BLaER1 treated with 17β-estradiol and CSF1 and Interleukin-3, amounts not matched to agents 10 nM and 100 nM (cell line): Measurements from ENCODE around the gene FHOD3.

Experiments used
- H3K27ac ChIP-seq, 11 experiments: shearing (Covaris generic); formaldehyde crosslinking; 2 replicates each; pipeline ENCODE4 v1.8.1; 2022
- H3K27me3 ChIP-seq, 11 experiments: shearing (Covaris generic); formaldehyde crosslinking; 2 replicates each; pipeline ENCODE4 v1.8.1; 2022
- H3K36me3 ChIP-seq, 11 experiments: shearing (Covaris generic); formaldehyde crosslinking; 2 replicates each; pipeline ENCODE4 v1.8.1; 2022
- H3K4me1 ChIP-seq, 10 experiments: shearing (Covaris generic); formaldehyde crosslinking; 2 replicates each; pipeline ENCODE4 v1.8.1; 2022
- H3K4me2 ChIP-seq, 11 experiments: shearing (Covaris generic); formaldehyde crosslinking; 2 replicates each; pipeline ENCODE4 v1.8.1; 2022
- H3K4me3 ChIP-seq, 10 experiments: shearing (Covaris generic); formaldehyde crosslinking; 2 replicates each; pipeline ENCODE4 v1.8.1; 2022
- H3K9ac ChIP-seq, 11 experiments: shearing (Covaris generic); formaldehyde crosslinking; 2 replicates each; pipeline ENCODE4 v1.8.1; 2022
- H3K9me3 ChIP-seq, 11 experiments: shearing (Covaris generic); formaldehyde crosslinking; replicated peaks in 1 of 11; 2 replicates each; pipeline ENCODE4 v1.8.1; 2022
- H4K20me1 ChIP-seq, 11 experiments: shearing (Covaris generic); formaldehyde crosslinking; 2 replicates each; pipeline ENCODE4 v1.8.1; 2022
- Cebpa-rat ChIP-seq, 11 experiments: shearing (Covaris generic); IDR thresholded peaks; 2 replicates each; pipeline ENCODE4 v1.8.1; 2022

The FHOD3 gene

GRCh38 chr18:36826556-36826955, 529.0 kb downstream of the FHOD3 start:
- no peak for TF ChIP-seq Cebpa-rat (IDR thresholded peaks at IDR 0.05)

GRCh38 chr18:36828157-36828629, 530.7 kb downstream of the FHOD3 start:
- Histone ChIP-seq H3K27me3 (no peaks in the 10 kb centered on the region), H4K20me1 (no peaks in the 10 kb centered on the region), H3K4me1 (peaks cover 22 to 29% (median 26%) of the 10 kb centered on the region in 10 experiments), H3K36me3 (peaks cover under 1 to 33% (median 17%) of the 10 kb centered on the region in 11 experiments; a peak in 18 of 22 replicates), H3K9me3 (peaks cover 0 to 17% (median 0%) of the 10 kb centered on the region in 11 experiments; a peak in 5 of 22 replicates), H3K27ac (peak overlapping the region; percentile 55 to 89 (median 81); a peak in 21 of 22 replicates), H3K4me2 (peak overlapping the region; percentile 75 to 90 (median 85)), H3K4me3 (peak overlapping the region; percentile 79 to 98 (median 90)), H3K9ac (peak overlapping the region; percentile 81 to 92 (median 87))
- TF ChIP-seq Cebpa-rat (IDR thresholded peaks at IDR 0.05), result no peak

More at GRCh38 chr18:36826556-36826955, 529.0 kb downstream of the FHOD3 start:
- H3K9me3 ChIP-seq, result peaks cover 0 to 17% (median 0%) of the 10 kb centered on the region in 11 experiments; a peak in 5 of 22 replicates
- peaks cover 8 to 50% (median 33%) of the 10 kb centered on the region in 11 experiments; a peak in 20 of 22 replicates for H3K36me3 ChIP-seq
- no peak overlapping the region for H3K4me3 ChIP-seq
- no peak overlapping the region for H3K9ac ChIP-seq
- H4K20me1 ChIP-seq, result no peaks in the 10 kb centered on the region
- H3K4me1 ChIP-seq, result peaks cover 22 to 29% (median 26%) of the 10 kb centered on the region in 10 experiments
- H3K27ac ChIP-seq, result no peak overlapping the region
- no peak overlapping the region for H3K4me2 ChIP-seq
- H3K27me3 ChIP-seq, result no peaks in the 10 kb centered on the region

- peak within 1 kb of the TSS; percentile 79 to 90 (median 85) for H3K4me2 ChIP-seq
- no peak for TF ChIP-seq Cebpa-rat (IDR thresholded peaks at IDR 0.05)
- H3K4me1 ChIP-seq, result peaks cover 22 to 29% (median 26%) of the 10 kb centered on the region in 10 experiments
- H3K27ac ChIP-seq, result peak within 1 kb of the TSS; percentile 55 to 89 (median 81)
- no peaks in the 10 kb centered on the region for H4K20me1 ChIP-seq
- H3K9ac ChIP-seq, result peak within 1 kb of the TSS; percentile 81 to 92 (median 87)
- peak within 1 kb of the TSS; percentile 79 to 98 (median 90) for H3K4me3 ChIP-seq
- no peaks in the 10 kb centered on the region for H3K27me3 ChIP-seq
- peaks cover 0 to 17% (median 0%) of the 10 kb centered on the region in 11 experiments; a peak in 5 of 22 replicates for H3K9me3 ChIP-seq
- peaks cover 0 to 27% (median 12%) of the 10 kb centered on the region in 11 experiments; a peak in 13 of 22 replicates for H3K36me3 ChIP-seq
These were observed 531.3 kb downstream of the FHOD3 start, which contains the start of the genes KIAA1328 and TPGS2 for GRCh38 chr18:36828630-36829361. TSS of gene KIAA1328 (plus strand) at chr18:36829127. CDS start at chr18:36829139, 12 bp downstream. TSS of gene TPGS2 (minus strand) at chr18:36829002. CDS start at chr18:36828767, 235 bp downstream.
